ENCODE data around the gene TBX1. TPM values are rescaled to one million over a fixed set of nuclear protein-coding genes. Genes with fewer than 3 reads are reported as not detected.

The TBX1 gene
- total RNA-seq, 1 experiment from 2014 or later: 5.3 TPM

- no peak overlapping the region for H3K4me3 Mint-ChIP-seq (ENCODE audit: unreplicated experiment)
- TF ChIP-seq CTCF (IDR thresholded peaks at IDR 0.05; ENCODE audit: insufficient read depth in 1 of 2, low read depth in 1 of 2, low read length in 1 of 2, severe bottlenecking in 1 of 2, unreplicated experiment in 1 of 2): no peak
- Histone ChIP-seq H3K4me3 (ENCODE audit: low read depth, low read length) (no peak overlapping the region), H3K9me3 (no peaks in the 10 kb centered on the region), H3K36me3 (ENCODE audit: control insufficient read depth, insufficient read depth, low read length) (no peaks in the 10 kb centered on the region), H3K4me1 (no peaks in the 10 kb centered on the region), H3K27me3 (replicated peaks; ENCODE audit: control insufficient read depth, insufficient read depth, low read length) (no peaks in the 10 kb centered on the region)
- H3K9me3 Mint-ChIP-seq (ENCODE audit: unreplicated experiment): no peaks in the 10 kb centered on the region
- H3K36me3 Mint-ChIP-seq (ENCODE audit: insufficient read depth, unreplicated experiment): no peaks in the 10 kb centered on the region
- H3K27ac Mint-ChIP-seq (ENCODE audit: unreplicated experiment): no peak overlapping the region
- H3K27me3 Mint-ChIP-seq (ENCODE audit: insufficient read depth, unreplicated experiment): no peaks in the 10 kb centered on the region
- peak in 1 of 2 experiments; percentile 22 for DNase-seq
- H3K4me1 Mint-ChIP-seq (ENCODE audit: low read depth, unreplicated experiment): no peaks in the 10 kb centered on the region
- POLR2A ChIA-PET: no interaction called here
- CTCF ChIA-PET: no interaction called here
- intact Hi-C loops (cut with micrococcal nuclease; ENCODE audit: unreplicated experiment): no loop called here
- BruUV-seq (replicated peaks): no TSS peak
These were observed 46.8 kb downstream of the TBX1 start for GRCh38 chr22:19807161-19807913.

- H3K4me3 ChIP-seq (ENCODE audit: low read depth, low read length): no peak overlapping the region
- no peaks in the 10 kb centered on the region for H3K4me1 ChIP-seq
- H3K4me3 Mint-ChIP-seq (ENCODE audit: unreplicated experiment): no peak overlapping the region
- POLR2A ChIA-PET: no interaction called here
- no peaks in the 10 kb centered on the region for H3K27me3 Mint-ChIP-seq (ENCODE audit: insufficient read depth, unreplicated experiment)
- no peaks in the 10 kb centered on the region for H3K36me3 Mint-ChIP-seq (ENCODE audit: insufficient read depth, unreplicated experiment)
- no peaks in the 10 kb centered on the region for H3K4me1 Mint-ChIP-seq (ENCODE audit: low read depth, unreplicated experiment)
- no peak for TF ChIP-seq CTCF (IDR thresholded peaks at IDR 0.05; ENCODE audit: insufficient read depth in 1 of 2, low read depth in 1 of 2, low read length in 1 of 2, severe bottlenecking in 1 of 2, unreplicated experiment in 1 of 2)
- peak in 1 of 2 experiments; percentile 23 for DNase-seq
- H3K36me3 ChIP-seq (ENCODE audit: control insufficient read depth, insufficient read depth, low read length): no peaks in the 10 kb centered on the region
- no TSS peak for BruUV-seq (replicated peaks)
- no peaks in the 10 kb centered on the region for H3K9me3 ChIP-seq
- no peaks in the 10 kb centered on the region for H3K27me3 ChIP-seq (replicated peaks; ENCODE audit: control insufficient read depth, insufficient read depth, low read length)
- intact Hi-C loops (cut with micrococcal nuclease; ENCODE audit: unreplicated experiment): no loop called here
- CTCF ChIA-PET: no interaction called here
- no peak overlapping the region for H3K27ac Mint-ChIP-seq (ENCODE audit: unreplicated experiment)
- H3K9me3 Mint-ChIP-seq (ENCODE audit: unreplicated experiment): no peaks in the 10 kb centered on the region
These were observed 47.6 kb downstream of the TBX1 start for GRCh38 chr22:19807914-19808872.

GRCh38 chr22:19808873-19809478 lies 48.4 kb downstream of the TBX1 start:
- TF ChIP-seq CTCF (IDR thresholded peaks at IDR 0.05; ENCODE audit: insufficient read depth in 1 of 2, low read depth in 1 of 2, low read length in 1 of 2, severe bottlenecking in 1 of 2, unreplicated experiment in 1 of 2): no peak
- intact Hi-C loops (cut with micrococcal nuclease; ENCODE audit: unreplicated experiment): no loop called here
- H3K36me3 ChIP-seq (ENCODE audit: control insufficient read depth, insufficient read depth, low read length): no peaks in the 10 kb centered on the region
- Mint-ChIP-seq H3K27me3 (ENCODE audit: insufficient read depth, unreplicated experiment) (no peaks in the 10 kb centered on the region), H3K4me1 (ENCODE audit: low read depth, unreplicated experiment) (no peaks in the 10 kb centered on the region), H3K36me3 (ENCODE audit: insufficient read depth, unreplicated experiment) (no peaks in the 10 kb centered on the region), H3K27ac (ENCODE audit: unreplicated experiment) (no peak overlapping the region), H3K4me3 (ENCODE audit: unreplicated experiment) (no peak overlapping the region), H3K9me3 (ENCODE audit: unreplicated experiment) (no peaks in the 10 kb centered on the region)
- ChIA-PET CTCF (no interaction called here), POLR2A (no interaction called here)
- no peaks in the 10 kb centered on the region for H3K4me1 ChIP-seq
- BruUV-seq (replicated peaks): no TSS peak
- no peak overlapping the region for H3K4me3 ChIP-seq (ENCODE audit: low read depth, low read length)
- H3K27me3 ChIP-seq (replicated peaks; ENCODE audit: control insufficient read depth, insufficient read depth, low read length): no peaks in the 10 kb centered on the region
- DNase-seq: peak in 1 of 2 experiments; percentile 11
- H3K9me3 ChIP-seq: no peaks in the 10 kb centered on the region

Data from Caco-2 (cell line).